ENCODE measurements around the gene LRRC47.

DNA sequence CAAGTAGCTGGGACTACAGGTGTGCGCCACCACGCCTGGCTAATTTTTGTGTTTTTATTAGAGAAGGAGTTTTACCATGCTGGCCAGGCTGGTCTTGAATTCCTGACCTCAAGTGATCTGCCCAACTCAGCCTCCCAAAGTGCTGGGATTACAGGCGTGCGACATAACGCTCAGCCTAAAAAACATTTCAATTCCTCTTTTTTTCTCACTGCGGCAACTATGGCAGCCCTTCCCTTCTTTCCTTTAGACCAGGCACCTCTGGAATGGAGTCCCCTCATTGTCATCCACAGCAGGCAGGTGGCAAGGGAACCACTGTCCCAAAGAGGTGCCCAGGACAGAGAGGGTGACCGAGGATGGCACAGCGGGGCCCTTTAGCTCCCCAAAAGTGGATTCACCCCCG lies 46.6 kb upstream of the LRRC47 start:
- TF ChIP-seq POLR2A (IDR thresholded peaks at IDR 0.05) (no peak), POLR2AphosphoS5 (IDR thresholded peaks at IDR 0.05) (no peak)
- TF ChIP-seq, protein P1, sequence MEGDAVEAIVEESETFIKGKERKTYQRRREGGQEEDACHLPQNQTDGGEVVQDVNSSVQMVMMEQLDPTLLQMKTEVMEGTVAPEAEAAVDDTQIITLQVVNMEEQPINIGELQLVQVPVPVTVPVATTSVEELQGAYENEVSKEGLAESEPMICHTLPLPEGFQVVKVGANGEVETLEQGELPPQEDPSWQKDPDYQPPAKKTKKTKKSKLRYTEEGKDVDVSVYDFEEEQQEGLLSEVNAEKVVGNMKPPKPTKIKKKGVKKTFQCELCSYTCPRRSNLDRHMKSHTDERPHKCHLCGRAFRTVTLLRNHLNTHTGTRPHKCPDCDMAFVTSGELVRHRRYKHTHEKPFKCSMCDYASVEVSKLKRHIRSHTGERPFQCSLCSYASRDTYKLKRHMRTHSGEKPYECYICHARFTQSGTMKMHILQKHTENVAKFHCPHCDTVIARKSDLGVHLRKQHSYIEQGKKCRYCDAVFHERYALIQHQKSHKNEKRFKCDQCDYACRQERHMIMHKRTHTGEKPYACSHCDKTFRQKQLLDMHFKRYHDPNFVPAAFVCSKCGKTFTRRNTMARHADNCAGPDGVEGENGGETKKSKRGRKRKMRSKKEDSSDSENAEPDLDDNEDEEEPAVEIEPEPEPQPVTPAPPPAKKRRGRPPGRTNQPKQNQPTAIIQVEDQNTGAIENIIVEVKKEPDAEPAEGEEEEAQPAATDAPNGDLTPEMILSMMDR (IDR thresholded peaks at IDR 0.05), result no peak
